GM19043 (cell line): ENCODE results near the gene BLOC1S3.

Experiments
- ATAC-seq: cut with Tn5 transposase; IDR thresholded peaks from one replicate; pipeline ENCODE4 v1.9.1; 2021; ENCODE audit warnings: low read depth; ENCODE audit not compliant: unreplicated experiment

BLOC1S3 gene

GRCh38 chr19:45145270-45146189 lies 33.1 kb upstream of the BLOC1S3 start:
- no peak for ATAC-seq

GRCh38 chr19:45146251-45146650 lies 32.3 kb upstream of the BLOC1S3 start:
- no peak for ATAC-seq

GRCh38 chr19:45146741-45147205 lies 31.8 kb upstream of the BLOC1S3 start:
- no peak for ATAC-seq

- ATAC-seq, result no peak
These were observed 30.5 kb upstream of the BLOC1S3 start for GRCh38 chr19:45147835-45148676.

- ATAC-seq, result no peak
These were observed 29.5 kb upstream of the BLOC1S3 start for GRCh38 chr19:45149129-45149528.

GRCh38 chr19:45150180-45150579 lies 28.4 kb upstream of the BLOC1S3 start:
- ATAC-seq, result no peak

GRCh38 chr19:45150751-45151281 lies 27.8 kb upstream of the BLOC1S3 start:
- no peak for ATAC-seq

- no peak for ATAC-seq
These were observed 27.3 kb upstream of the BLOC1S3 start for GRCh38 chr19:45151320-45151719.

- no peak for ATAC-seq
These were observed 26.6 kb upstream of the BLOC1S3 start for GRCh38 chr19:45151821-45152503.

GRCh38 chr19:45152504-45153338 lies 25.9 kb upstream of the BLOC1S3 start:
- ATAC-seq, result no peak

- no peak for ATAC-seq
These were observed 25.1 kb upstream of the BLOC1S3 start for GRCh38 chr19:45153339-45154063.

GRCh38 chr19:45154064-45154827 lies 24.3 kb upstream of the BLOC1S3 start:
- no peak for ATAC-seq

GRCh38 chr19:45156011-45156630 lies 22.5 kb upstream of the BLOC1S3 start:
- no peak for ATAC-seq

- ATAC-seq, result no peak
These were observed 21.8 kb upstream of the BLOC1S3 start for GRCh38 chr19:45156751-45157150.

- no peak for ATAC-seq
These were observed 19.9 kb upstream of the BLOC1S3 start for GRCh38 chr19:45158503-45159209.

GRCh38 chr19:45159210-45159970 lies 19.2 kb upstream of the BLOC1S3 start:
- no peak for ATAC-seq

GRCh38 chr19:45159971-45160324 lies 18.6 kb upstream of the BLOC1S3 start:
- no peak for ATAC-seq
